GM21717 (cell line): ENCODE results near the gene UPB1.

Source experiments
- ATAC-seq: cut with Tn5 transposase; IDR thresholded peaks from one replicate; pipeline ENCODE4 v1.9.1; 2021; ENCODE audit warnings: mild to moderate bottlenecking, moderate library complexity; ENCODE audit not compliant: unreplicated experiment

UPB1 gene

DNA sequence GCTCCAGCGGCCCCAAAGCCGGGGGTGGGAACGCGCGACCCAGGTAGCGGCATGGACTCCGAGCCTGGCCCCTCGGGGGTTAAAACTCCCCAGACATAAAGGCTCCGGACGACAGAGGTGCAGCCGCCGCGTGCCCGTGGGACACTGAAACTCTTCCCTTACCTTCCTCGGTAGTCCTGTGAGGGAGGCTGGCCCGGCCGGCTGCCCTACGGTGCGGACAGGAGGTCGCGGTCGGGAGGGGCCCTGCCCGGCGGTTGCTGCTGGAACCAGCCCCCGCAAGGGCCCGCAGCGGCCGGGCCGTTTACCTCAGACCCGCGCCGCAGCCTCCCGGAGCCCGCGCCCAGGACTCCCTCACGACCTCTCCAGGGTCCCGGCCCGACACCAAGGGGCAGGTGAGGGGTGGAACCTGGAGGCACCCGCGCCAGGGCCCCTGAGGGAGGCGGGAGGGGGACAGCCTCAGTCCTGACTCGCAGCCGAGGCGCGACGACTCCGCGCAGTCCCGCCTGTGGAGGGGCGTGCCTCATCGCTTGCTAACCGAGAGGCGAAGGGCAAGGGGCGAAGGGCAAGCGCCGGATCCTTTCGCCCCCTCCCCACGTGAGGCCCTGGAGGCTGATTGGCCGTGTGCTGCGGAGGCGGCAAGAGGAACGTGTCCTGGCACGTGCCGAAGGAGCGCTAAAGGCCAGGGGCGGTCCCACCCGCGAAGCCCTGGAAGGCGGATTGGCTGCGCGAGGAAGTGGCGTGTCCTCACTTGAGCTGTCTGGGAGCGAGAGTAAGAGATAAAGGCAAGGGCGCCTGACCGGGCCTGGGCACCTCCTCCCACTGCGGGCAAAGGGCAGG is at the start of gene UPB1:
Gene UPB1, plus strand, starts transcription at position 805 of the 837 bp plus-strand sequence. CDS start 72 bp downstream, outside the sequence.
- ATAC-seq = no peak

DNA sequence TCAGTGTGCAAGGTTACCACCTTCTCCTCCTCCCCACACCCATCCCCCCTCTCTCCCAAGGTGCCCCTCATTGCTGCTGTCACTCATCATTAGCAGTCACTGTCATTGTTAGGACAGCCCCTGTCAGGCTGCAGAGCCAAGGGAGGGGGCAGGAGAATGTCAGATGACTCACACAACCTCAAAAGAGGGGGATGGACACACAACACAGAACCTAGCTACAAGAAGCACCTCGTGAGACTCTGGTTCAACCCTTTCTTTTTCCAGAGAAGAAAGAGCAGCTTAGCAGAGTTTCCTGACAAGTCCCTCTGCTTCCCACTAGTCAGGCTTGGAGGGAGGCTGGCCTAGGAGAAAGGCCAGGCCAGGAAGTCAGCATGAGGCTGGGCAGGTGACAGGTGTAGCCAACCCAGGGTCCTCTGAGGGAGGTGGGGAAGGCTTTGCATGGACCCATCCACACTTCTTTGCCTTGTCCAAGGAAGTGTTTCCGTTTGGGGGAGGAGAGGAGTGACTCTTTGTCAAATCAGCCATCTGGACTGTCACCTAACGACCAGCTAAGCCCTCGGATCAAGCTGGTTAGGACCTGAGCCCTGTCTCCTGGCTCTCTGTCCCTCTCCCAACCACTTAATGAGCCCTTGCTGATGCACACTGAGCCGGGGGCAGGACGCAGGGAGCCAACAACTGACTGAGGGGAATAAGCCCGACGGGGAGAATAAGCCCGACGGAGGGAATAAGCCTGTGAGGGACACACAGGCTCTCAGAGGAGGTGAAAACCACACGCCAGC is 49.5 kb upstream of the UPB1 start:
- ATAC-seq = no peak

DNA sequence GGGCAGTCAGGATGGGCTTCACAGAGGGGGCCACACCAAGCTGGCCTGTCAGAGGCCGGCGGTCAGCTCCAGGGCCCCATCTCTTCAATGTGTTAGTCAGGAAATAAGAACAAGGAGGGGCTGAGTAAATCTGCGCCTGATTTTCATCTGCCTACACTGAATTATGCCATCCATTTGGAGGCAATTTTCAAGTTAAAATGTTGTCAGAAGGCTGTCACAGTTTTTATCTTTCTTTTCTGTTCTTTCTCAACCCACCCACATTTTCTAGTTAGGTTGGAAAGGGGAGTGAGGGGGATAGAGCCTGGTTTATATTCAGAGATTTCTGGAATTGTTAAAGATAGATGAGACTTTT is 48.9 kb upstream of the UPB1 start:
- ATAC-seq = no peak

- ATAC-seq = no peak
Measured at GRCh38 chr22:24450610-24451009, 44.5 kb upstream of the UPB1 start.

DNA sequence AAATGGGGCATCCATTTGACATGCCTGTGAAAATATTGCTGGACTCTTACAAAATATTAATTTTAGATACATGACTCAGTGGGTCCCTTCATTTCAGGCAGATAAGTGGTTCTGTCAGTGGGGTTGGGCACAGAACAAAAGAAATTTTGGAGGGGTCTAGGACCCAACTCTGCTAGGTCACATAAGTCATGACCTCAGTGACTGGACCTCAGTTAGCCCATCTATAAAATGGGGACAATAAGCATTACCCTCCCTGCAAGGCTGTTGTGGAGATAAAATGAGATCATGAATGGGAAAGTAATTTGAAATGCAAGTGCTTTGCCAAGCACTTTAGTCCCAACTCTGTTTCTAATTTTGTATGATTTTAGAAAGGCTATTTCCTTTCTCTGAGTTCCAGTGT is 44.0 kb upstream of the UPB1 start:
- ATAC-seq = no peak

DNA sequence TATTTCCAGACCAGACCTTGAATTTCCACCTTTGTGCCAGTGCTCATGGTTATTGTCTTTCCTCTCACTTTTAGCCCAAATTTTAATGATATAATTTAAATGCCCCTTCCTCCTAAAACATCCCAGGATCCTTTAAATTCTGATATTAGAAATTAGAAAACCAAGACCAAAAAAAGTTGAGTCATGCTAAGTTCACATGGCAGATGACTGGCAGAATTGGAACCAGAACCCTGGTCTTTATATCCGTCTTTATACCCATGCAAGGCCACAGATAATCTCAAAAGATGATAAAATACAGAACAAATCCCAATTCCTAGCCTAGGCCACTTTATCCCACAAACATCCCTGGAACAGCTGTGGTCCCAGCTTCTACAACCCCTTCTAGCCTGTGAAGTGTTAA is 41.3 kb upstream of the UPB1 start:
- ATAC-seq = no peak

- no peak for ATAC-seq
Measured at GRCh38 chr22:24455039-24455438, 40.1 kb upstream of the UPB1 start.

DNA sequence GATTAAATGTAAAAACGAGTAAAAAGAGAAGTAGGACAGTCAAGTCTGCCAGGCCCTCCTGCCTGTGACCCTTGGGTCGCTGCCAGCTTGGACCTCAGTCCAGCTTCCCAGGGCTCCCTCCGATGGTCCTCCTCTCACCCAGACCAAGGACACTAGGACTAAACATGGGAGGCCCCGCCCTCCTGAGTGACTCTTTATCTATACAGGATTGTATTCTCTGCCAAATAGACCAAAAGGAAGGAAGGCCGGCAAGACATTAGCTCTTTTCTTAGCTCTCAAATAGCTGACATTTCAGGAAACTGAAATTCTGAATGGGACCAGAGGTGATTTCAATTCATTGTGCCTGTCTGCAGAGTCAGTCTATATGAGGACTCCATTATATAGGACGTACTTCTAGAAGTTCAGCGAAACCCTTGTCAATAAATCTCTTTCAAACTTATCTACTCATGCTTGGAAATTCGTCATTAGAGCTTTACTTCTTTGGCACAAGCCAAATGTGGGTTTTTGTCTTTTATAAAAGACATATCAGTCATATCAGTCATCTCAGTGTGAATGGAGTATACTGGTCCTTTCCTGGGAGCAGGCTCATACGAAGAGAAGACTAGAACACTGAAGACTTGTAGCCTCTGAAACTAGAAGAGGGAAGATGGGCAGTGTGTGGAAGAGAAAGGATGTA is 39.2 kb upstream of the UPB1 start:
- no peak for ATAC-seq

DNA sequence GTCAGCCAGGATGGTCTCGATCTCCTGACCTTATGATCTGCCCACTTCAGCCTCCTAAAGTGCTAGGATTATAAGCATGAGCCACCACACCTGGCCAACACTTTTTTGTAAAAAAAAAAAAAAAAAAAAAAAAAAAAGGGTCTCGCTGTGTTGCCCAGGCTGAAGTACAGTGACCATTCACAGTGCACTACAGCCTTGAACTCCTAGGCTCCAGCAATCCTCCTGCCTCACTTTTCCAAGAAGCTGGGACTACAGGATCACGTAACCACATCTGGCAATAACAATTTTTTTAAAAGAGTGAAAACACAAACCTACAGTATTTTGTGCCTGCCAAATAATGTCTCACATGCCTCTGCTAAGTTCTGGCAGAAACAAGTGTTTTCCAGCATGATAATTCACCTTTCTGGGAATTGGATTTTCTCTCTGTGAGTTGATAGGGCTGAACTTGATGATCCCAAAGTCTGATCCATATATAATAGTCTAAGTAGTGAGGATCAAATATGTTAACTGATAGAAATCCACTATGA is 37.2 kb upstream of the UPB1 start:
- no peak for ATAC-seq

DNA sequence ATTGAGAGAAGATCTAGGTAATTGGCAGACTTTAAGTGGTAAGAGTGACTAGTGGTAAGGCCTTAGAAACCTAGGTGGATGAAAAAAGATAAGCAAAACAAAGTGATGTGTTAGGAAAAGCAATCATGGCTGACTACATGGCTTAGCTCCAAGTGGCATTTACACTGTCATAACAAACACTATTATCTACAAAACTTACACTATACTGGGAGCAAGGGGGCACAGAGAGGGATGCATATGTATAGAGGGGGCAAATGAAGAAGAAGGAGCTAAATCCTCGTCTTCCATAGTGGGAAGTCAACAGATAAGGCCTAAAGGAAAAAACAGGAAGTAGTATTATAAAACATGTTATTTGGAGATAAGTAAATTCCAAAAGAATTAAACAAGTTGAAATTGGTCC is 35.2 kb upstream of the UPB1 start:
- ATAC-seq = no peak

GRCh38 chr22:24460418-24461089 is 34.6 kb upstream of the UPB1 start:
- ATAC-seq = no peak

DNA sequence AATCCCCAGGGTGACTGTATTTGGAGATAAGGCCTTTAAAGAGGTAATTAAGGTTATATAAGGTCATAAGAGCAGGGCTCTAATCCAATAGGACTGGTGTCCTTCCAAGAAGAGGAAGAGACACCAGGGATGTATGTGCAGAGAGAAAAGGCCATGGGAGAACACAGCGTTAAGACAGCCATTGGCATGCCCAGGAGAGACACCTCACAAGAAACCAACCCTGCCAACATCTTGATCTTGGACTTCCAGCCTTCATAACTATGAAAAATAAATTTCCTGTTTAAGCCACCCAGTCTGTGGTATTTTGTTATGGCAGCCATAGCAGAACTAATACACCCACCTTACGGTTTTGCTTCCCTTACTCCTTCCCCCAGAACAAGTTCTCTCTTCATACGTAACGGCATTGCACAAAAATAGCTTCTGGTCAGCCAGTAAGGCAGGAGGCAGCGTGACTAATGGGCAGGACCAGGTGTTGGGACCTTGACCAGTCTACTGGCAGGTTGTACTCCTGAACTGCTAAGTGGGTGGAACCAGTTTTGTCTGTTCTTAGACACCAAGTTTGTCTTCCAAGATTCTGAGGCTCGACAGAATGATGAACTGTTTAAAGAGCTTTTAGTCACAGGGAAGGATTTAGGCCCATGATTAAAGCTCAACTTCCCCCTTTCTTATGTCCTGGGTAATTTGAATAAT is 31.9 kb upstream of the UPB1 start:
- ATAC-seq = no peak

DNA sequence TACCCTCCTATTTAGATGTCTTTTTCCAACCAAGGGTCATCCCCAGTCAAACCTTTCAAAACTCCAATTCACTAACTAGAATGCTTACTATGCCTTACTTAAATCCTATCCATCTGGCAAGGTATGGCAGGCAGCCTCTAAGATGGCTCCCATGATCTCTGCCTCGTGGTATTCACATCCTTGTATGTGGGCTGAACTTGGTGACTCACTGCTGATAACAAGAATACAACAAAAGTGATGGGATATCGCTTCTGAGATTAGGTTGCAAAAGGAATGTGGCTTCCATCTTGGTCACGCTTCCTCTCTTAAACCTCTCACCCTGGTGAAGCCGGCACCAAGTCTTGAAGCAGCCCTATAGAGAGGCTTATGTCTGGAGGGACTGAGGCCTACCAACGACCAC is 29.6 kb upstream of the UPB1 start:
- ATAC-seq = no peak

DNA sequence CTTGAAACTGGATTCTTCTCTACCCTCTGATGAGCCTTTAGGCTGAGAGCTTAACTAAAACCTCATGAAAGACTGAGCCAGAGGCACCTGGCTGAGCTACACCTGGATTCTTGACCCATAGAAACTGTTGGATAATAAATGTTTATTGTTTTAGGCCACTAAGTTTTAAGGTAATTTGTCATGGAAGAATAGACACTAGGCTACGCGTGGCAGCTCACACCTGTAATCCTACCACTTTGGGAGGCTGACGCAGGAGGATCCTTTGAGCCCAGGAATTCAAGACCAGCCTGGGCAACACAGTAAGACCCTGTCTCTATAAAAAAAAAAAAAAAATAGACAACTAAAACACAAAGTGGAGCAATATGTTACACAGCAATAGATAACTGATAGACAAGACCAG is 29.2 kb upstream of the UPB1 start:
- ATAC-seq = no peak

DNA sequence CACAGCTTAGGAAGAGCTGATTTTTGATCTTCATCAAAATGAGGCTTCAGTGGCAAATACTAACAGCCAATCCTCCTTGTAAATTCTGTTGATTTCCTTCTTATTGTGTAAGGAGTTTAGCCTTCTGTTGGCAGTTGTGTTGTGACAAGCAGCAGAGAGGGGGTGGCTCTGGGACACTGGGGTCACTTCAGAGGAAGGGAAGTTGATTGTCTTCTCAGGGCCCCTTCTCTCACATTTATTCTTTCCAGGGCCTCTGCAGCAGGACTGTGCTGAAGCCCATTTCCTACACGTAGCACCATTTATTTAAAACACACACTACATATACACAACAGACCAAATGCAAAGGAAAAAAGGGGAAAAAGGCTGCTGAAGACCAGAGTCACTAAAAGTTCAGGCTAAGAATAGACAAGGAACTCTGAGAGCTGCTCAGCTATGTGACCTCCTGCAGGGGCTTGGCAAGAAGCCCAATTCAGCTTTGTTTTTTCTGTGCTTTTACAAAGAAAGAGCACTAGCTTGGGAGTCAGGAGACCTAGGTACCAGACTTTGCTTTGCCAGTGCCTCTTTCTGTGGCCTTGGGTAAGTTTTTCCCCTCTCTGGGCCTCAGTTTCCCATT is 28.3 kb upstream of the UPB1 start:
- no peak for ATAC-seq

GRCh38 chr22:24467340-24467739 is 27.8 kb upstream of the UPB1 start:
- no peak for ATAC-seq

- ATAC-seq = no peak
Measured at GRCh38 chr22:24471570-24471969, 23.6 kb upstream of the UPB1 start.

DNA sequence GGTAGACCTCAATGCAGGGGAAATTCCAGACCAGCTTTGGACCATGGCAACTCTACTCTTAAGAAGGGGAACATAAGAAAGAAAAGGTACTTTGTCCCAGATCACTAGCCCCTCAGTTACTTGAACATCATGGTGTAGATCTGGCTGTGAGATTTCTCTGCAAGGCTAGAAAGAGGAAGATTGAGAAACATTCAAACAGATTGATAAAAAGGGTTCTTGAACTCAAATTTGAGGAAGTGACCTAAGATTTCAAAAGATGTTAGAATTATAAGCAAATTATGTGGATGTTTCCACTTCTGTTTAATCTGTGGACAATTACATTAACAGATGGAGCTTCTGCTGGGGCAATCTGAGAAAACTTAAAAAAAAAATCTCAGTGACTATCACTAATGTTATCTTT is 21.8 kb upstream of the UPB1 start:
- no peak for ATAC-seq

- ATAC-seq = no peak
Measured at GRCh38 chr22:24474221-24474620, 20.9 kb upstream of the UPB1 start.

- ATAC-seq = no peak
Measured at GRCh38 chr22:24474649-24475255, 20.4 kb upstream of the UPB1 start.
